Breast epithelium (tissue), 3 donors: ENCODE results near the gene ODAM.

ENCODE experiments used
- CTCF ChIP-seq, 3 donors: fragments of 450-650 bp; IDR thresholded peaks; one replicate each; pipeline ENCODE4 v1.5.1; 2016 to 2017; ENCODE audit warnings: antibody characterized with exemption in 3 of 3, mild to moderate bottlenecking in 3 of 3, moderate library complexity in 3 of 3
- POLR2A ChIP-seq: fragments of 450-650 bp; IDR thresholded peaks from one replicate; pipeline ENCODE4 v1.6.1; 2016; ENCODE audit warnings: antibody characterized with exemption, mild to moderate bottlenecking, moderate library complexity

- TF ChIP-seq CTCF (IDR thresholded peaks at IDR 0.05) = no peak
- TF ChIP-seq POLR2A = no peak
These were observed 43.4 kb upstream of the ODAM start for GRCh38 chr4:70152088-70152487.
